GM19467 (cell line): Measurements from ENCODE around the gene AKNA.

Experiments used
- ATAC-seq: cut with Tn5 transposase; IDR thresholded peaks from one replicate; pipeline ENCODE4 v1.9.1; 2021; ENCODE audit warnings: mild to moderate bottlenecking, moderate library complexity; ENCODE audit not compliant: unreplicated experiment

Gene AKNA

DNA sequence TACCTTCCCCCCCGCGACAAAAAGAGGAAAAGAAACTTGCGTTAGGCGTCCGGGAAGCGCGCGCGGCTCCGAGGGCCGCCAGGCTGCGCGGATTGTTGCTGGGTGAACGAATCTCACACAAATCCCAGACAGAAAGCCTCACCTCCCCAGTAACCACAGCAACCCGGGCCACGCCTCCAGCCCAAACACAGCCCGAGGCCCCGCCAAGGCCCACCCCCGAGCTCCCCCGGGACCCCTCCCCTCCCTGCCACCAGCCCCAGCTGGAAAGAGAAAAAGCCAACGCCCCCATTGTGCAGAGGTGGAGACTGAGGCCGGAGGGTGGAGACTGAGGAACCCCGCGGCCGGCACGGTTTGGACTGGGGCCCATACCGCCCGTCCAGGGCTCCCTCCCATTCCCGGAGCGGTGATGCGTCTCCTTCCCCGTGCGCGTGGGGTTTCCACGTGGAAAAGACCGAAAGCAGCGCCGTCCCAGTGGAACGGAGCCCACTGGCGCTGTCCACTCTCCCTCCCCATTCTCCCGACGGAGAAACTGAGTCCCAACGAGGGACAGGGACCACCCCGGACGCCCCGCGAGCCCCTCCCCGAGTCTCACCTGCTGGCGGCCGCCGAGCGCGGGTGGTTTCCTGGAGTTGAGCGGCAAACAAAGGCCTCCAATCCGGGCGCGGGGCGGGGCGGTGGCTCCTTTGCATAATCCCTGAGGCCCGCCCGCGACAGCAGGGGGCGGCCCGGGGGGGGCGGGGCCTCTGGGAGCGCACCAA, 10.2 kb upstream of the AKNA start:
- peak; percentile 75 for ATAC-seq

DNA sequence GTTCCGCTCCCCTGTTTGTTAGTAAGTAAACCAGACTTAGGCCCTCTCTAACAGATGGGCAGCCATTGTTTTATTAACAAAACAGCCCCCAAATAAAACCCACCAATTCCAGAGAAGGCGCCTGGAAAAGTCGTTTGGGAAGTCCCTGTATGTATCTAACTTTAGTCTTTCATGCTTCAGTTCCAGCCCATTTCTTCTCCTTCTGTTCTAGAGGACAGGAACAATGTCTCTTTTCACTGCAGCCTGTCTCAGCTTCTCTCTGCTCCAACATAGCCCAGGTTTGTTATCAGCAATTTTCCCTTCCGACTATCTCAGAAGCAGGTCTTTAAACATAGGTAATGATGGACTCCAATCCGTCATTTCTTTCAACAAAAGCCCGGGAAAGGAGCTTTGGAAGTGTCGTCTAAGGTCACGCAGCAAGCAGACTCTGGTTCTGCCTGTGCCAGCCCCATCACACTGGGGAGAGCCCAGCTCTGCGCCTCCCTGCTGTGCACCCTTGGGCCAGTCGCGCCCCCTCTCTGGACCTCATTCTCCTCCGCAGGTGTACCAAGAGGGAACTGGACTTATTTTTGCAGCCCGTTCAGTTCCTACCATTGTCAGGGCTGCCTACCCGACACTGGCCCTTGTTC, 9.6 kb upstream of the AKNA start:
- no peak for ATAC-seq

DNA sequence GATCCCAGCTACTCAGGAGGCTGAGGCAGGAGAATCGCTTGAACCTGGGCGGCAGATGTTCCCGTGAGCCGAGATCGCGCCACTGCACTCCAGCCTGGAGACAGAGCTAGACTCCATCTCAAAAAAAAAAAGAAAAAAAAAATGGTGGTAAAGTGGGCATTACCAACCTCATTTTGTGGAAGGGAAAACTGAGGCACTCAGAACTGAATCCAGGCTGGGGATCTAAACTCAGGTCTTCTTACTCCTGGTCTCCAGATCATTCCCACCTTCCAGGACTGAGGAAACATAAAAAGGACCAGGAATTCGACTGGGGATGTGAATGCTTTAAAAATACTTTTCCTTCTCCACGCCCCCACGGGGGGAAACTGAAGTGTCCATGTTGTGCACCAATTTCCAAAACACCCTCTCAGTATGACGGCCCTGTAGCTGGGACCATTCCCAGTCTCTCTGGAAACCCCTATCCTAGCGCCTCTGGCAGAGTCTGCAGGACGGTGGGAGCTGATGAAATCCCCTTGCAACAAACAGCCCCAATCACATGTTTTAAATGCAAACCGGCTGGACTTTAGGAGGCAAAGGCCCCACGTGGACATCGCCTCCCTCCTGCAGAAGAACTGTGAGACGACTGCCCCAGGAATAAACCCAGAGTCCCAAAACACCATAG, 8.9 kb upstream of the AKNA start:
- ATAC-seq, result no peak

DNA sequence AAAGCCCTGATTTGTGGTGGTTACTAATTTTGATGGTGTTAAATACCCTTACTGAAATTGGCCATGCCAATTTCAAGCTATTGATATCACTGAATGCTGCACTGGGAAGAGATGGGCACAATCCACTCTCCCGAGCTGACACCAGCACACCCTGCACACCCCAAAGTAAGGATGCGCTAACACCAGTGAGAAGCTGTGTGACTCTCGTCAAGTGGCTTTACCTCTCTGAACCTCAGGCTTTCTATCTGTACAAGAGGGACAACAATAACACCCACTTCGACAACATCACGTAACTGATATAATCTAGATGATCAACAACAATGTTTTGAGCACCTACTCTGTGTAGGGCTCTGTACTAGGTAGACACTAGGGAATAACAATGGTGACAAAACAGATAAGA, 8.0 kb upstream of the AKNA start:
- no peak for ATAC-seq

DNA sequence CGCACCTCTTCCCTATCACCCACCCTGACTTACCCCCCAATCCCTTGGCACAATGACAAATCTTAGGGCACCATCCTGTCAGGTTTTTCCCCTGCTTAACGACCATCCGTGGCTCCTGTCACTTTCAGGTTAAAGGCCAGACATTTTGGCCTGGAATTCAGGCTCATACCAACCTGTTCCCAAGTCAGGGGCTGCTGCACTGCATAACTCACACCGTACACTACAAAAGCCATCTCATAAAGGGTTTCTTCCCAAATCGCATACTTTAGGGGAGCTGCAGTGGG, 7.5 kb upstream of the AKNA start:
- ATAC-seq, result no peak

DNA sequence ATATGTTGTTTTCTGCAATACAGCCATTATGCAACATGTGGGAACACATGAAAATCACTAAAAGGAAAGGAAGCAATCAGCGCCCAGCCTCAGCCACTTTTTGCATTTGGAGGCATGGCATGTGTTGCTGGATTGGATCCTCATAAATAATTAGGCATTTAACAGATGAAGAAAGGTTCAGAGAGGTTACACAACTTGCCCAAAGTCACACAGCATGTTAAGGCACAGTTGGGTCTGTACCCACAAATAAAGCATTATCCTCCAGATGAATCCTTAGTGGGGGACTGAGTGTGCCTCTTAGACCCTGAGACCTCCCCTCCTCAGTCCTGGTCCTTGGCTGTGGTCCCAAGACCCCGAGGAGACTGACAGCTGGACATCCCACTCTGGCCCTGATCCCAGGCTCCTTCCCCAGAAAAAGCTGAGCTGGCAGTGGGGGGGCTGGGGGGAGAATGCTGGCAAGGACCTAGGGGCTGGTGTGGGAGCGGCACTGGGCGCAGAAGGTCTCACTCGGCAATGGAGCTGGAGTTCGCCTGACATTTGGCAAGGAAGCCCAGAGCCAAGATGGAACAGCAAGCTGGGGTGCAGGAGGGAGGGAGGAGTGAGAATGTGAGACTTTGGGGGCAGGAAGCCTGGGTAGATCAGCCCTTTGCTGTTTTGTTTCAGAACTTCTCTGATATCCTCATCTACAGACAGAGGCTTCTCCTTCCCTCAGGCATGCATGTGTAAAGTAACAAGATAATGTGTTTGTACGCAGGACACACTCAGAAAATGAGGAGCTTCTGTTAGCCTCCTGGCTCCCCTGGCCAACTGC, 6.9 kb upstream of the AKNA start:
- ATAC-seq, result no peak

DNA sequence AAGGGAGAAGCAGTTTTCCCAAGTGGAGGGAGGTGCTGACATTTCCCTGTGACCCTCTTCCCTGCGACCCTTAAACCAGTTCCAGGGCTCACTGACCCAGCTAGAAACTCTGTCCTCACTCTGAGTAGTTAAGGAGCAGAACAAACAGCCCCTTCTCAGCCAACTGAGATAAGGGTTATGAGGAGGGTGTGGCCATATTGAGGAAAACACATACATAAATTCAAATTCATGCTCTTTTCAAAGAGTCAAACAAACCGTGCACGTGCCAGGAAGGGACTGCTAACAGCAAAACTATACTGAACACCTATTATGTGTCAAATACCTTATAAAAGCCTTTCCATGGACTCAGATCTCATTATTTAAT, 4.9 kb upstream of the AKNA start:
- ATAC-seq, result no peak

DNA sequence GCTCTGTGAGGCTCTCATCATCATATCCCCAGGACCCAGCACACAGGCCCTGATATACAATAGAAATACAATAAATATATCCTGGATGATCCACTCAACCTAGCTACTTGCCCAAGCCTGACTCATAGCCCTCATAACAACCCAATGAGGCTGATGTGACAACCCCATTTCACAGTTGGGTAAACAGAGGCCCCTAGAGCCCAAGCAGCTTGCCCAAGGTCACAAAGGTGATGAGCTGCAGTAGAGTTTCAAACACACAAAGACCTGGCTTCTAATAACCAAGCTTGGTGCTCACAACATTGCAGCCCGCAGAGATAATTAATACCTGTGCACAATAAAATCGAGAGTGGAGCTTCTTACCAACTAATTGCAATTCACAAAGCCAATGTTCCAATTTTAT, 3.2 kb upstream of the AKNA start:
- no peak for ATAC-seq

DNA sequence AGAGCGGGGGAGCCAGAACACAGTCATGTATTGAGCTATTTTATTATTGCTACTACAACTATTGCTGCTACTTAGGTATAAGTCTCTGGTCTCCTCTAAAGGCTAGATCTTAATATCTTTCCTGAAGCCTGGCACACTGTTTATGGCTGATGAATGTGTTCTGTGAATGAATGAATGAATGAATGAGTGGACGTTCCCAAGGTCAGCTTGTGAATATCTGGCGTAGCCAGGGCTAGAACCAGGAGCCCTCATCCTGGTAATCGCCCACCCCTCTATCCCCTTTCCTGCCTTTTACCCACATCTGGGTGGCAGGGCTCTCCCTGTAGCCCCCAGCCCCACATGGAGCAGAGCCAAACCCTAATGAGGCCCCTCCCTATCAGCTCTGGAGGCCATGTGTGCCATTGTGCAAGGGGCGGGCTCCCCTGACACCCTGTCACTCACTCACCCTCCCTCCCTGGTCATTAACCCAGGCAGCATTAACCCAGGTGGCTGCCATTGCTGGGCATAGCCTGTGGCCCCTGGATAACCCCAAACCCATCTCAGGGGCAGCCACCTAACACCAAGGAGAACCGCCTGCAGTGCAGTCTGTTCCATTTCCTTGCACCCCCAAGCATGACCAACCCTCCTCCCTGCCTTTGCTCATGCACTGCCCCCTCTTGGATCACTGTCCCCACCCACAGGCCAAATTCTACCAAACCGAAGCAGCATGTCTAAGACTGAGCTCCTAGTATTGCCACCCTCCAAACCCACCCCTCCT, 2.0 kb upstream of the AKNA start:
- no peak for ATAC-seq

DNA sequence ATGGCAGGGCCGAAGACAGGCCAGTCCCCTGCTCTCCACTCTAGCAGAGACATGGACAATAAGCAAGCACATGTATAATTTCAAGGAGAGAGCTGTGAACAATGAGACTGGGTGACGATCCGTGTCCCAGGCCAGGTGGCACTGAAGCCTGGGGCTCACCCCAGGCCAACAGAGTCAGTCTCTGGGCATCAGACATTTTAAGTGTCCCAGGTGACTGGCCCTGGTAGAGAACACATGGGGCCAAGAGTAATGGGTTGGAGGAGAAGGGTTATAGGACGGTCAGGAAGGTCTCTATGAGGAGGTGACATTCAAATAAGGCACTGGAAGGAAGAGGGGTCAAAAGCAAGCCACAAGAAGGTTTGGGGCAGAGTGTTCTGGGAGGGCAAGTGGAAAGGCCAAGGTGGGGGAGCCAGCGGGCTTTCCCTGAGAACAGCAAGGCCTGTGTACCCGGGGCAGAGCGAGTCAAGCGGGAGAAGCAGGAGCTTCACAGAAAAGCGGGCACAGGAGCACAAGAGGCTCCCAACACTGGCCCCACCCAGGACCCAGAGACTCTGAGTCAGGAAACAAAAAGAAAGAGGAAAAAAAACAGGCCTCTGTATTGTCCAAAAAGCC, 1.1 kb upstream of the AKNA start:
- ATAC-seq, result no peak

DNA sequence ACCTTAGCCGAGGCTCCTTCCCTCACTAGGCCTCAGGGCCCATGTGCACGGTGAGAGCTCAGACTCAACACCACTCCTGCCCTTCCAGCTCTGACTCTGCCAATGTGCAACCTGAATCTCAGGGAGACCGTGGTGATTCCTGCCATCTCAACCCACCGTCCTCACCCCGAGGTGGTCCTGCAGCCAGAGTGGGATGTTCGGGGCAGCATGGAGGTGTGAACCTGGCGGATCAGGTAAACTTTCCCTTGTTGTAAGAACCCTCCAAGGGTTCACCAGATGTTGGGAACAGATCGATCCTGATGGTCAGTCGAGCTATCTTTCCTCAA, 538 bp upstream of the AKNA start:
- no peak for ATAC-seq

DNA sequence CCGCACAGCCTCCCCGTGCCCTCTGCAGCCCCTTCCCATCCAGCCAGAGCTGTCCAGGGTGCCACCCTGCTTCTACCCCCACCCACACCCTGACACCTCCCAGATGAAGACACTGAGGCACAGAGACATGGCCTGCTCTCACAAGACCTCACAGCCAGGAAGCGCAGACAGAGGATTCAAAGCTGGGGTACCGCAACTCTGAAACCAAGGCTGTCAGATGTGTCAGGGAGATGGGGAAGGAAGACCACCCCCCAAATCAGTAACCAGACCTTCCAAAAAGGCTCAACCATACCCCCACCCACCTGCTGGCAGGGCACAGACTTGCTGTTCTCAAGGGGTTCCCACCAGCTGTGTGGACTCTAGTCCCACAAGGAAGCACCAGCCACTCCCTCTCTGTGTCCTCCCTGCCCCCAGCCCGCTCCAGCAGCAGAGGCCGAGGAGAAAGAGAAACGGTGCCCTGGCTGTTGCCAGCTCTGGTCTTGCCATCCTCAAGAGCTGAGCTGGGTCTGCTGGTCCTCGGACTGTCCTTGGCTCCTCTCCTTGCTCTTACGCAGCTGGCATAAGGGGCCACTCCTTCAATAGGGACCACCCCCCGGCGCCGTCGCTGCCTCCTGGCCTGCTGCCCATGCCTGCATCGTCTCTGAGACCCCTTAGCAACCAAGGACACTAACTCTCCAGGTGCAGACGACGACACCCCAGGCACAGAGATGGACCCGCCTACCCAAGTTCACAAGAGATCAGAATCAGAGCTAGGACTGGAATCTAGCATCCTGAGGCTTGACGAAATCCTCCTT, 699 bp downstream of the AKNA start:
- ATAC-seq, result no peak

DNA sequence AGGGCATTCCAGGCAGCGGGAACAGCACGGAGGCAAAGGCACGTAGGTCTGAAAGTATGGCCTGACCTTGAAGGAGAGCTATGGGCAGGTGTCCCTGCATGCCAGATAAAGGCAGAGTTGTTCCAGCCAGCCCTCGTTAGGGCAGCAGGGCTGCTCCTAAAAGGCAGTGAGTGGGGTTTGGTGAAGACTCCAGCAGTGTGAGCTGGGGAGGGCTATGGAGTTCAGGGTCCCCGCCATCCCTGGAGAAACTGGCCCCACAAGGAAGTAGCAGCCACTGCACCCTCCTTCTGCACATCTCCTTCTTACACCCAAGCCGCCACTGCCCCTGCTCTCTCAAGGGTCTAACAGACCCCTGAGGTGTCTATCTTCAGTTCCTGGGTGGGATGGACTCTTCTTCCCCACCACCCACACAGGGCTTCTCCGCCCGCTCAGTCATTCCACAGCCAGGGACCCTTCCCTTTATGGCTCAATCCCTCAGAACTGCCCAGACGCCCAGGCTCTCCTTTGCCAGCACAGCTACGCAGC, 1.4 kb downstream of the AKNA start:
- no peak for ATAC-seq

DNA sequence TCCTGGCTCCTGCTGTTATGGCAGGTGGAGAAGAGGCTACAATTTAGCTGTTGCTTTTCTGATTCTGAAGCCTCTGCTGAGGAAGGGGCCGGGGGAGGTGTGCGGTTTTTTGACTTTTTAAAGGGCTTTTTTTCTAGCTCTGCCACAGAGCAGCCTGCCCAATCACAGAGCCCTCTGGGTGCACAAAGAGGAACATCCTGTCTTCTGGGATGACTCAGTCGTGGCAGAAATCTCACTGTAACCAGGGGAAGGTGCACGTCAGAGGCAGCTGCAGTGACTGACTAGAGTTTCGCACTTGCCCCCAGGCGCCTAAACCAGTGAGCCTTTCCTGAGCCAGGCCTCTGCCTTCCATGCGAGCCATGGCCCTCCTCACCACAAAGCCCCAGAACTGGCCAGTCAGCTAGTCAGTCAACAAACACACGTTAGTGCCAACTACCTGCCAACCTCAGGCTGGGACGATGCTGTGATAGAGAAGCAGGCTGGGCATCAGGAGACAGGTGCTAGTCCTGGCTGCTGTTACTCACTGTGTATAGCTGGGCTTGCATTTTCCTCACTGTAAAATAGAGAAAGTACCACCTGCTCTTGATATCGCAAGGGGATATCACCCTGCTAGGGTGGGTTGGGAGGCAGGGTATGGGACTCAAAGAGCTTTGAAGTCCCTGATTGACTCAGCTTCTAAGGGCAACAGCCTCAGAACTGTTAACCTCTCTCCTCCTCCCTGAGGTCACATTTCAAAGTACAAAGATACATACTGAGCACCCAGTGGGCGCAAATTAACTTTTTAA, 2.2 kb downstream of the AKNA start:
- peak; percentile 77 for ATAC-seq

DNA sequence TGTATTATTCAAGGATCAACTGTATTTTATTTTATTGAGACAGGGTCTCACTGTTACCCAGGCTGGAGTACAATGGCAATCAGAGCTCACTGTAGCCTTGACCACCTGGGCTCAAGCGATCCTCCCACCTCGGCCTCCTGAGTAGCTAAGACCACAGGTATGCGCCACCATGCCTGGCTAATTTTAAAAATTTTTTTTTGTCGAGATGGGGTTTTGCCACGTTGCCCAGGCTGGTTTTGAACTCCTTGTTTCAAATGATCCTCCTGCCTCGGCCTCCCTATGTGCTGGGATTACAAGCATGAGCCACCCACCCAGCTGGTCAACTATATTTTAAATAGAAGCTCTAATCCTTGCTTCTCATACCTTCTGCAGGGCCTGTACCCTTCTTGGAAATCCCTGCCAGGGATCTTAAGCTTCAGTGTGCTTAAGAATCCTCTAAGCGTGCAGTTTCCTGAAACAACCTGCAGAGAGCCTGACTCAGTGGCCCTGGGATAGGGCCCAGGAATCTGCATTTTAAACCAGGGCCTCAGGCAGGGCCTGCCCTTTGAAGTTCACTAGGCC, 2.9 kb downstream of the AKNA start:
- no peak for ATAC-seq

DNA sequence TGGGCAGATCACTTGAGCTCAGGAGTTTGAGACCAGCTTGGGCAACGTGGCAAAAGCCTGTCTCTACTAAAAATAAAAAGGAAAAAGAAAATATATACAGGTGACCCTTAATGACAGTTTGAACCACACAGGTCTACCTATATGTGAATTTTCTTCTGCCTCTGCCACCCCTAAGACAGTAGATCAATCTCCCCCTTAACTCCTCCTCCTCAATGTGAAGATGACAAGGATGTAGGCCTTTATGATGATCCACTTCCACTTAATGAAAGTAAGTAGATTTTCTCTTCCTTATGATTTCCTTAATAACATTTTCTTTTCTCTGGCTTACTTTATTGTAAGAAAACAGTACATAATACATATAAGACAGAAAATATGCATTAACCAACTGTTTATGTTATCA, 3.4 kb downstream of the AKNA start:
- no peak for ATAC-seq

DNA sequence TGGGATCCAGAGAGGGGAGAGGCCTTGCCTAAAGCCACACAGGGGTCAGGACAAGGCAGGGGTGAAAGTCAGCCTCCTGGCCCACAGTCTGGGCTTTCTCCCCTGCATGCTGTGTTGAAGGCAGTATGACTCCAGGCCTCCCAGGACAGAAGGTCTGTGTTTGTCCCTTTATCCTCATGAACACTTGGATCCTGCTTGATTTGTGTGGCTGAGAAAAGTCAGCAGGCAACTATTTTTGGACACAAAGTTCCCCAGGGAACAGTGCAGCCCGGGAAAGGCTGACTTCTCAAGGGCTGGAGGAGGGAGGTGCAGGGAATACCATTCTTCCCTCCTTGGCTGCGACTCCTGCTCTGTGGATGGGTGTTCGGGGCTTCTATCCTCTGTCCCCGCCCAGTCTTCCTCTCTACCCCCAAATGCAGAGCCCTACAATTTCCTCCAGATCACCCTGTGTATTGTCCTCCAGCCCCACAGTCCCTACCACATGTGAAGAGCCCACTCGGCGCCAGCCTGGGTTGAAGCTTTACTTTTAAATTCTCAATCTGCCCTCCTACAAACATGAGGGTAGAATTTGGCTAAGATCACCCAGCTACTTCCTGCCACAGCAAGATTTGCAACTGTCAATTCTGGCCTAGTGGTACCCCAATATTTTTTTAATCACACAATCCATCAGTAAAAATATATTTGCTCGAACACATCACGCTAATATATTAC, 4.1 kb downstream of the AKNA start:
- no peak for ATAC-seq
